Measurements from ENCODE around the gene VPS13D. TPM values are rescaled to one million over a fixed set of nuclear protein-coding genes. Genes with fewer than 3 reads are reported as not detected.

VPS13D gene
- total and polyA plus RNA-seq, 2 experiments from 2014 or later: 10.7 to 34.9 TPM

DNA sequence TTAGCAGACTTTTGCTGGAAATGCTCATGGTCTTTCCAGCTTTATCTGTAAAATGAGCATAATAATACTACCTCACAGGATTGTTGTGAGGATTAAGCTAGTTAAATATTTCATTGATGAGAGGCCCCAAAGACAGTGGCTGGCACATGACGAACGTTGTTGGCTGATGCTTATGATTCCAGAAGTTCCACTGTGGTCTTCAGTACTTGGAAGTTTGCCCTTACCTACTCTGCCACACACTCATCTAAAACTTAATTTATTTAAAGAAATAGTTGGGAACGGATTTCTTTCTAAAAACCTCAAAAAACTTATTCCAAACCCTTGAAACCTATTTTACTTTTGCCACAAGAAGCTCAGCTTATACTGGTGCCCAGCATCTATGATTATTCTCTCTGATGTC, 217.5 kb downstream of the VPS13D start:
- Mint-ChIP-seq H3K4me3 (no peak overlapping the region), H3K27me3 (ENCODE audit: insufficient read depth, low read depth, poor library complexity) (no peaks in the 10 kb centered on the region), H3K4me1 (peaks cover 7% of the 10 kb centered on the region; the same call in 2 of the 3 replicates), H3K27ac (no peak overlapping the region), H3K36me3 (ENCODE audit: low read depth) (peaks cover 3% of the 10 kb centered on the region; the same call in 1 of the 3 replicates), H3K9me3 (no peaks in the 10 kb centered on the region)
- H3K79me2 ChIP-seq (replicated peaks; ENCODE audit: insufficient read depth): no peaks in the 10 kb centered on the region
- H3K4me3 ChIP-seq: no peak overlapping the region
- H3K36me3 ChIP-seq (ENCODE audit: insufficient read depth): no peaks in the 10 kb centered on the region
- no peaks in the 10 kb centered on the region for H4K20me1 ChIP-seq (replicated peaks; ENCODE audit: insufficient read depth)
- no peak overlapping the region for H3K27ac ChIP-seq (ENCODE audit: low read depth)
- DNase-seq (ENCODE audit: low spot score) (no peak), ATAC-seq (no peak)
- H3K9me2 ChIP-seq (ENCODE audit: insufficient read depth): no peaks in the 10 kb centered on the region
- H3F3A ChIP-seq (replicated peaks; ENCODE audit: low read depth): no peaks in the 10 kb centered on the region
- no peak overlapping the region for H2AFZ ChIP-seq
- H3K4me2 ChIP-seq: no peak overlapping the region
- H3K4me1 ChIP-seq (ENCODE audit: insufficient read depth): peaks cover 6% of the 10 kb centered on the region; the same call in 1 of the 2 replicates
- H3K27me3 ChIP-seq (ENCODE audit: insufficient read depth): no peaks in the 10 kb centered on the region
- TF ChIP-seq CREB1 (CRISPR knock-in tag; IDR thresholded peaks at IDR 0.05; ENCODE audit: low read depth) (no peak), STAT1 (IDR thresholded peaks at IDR 0.05; ENCODE audit: unreplicated experiment) (no peak)
- TF ChIP-seq, protein P1, sequence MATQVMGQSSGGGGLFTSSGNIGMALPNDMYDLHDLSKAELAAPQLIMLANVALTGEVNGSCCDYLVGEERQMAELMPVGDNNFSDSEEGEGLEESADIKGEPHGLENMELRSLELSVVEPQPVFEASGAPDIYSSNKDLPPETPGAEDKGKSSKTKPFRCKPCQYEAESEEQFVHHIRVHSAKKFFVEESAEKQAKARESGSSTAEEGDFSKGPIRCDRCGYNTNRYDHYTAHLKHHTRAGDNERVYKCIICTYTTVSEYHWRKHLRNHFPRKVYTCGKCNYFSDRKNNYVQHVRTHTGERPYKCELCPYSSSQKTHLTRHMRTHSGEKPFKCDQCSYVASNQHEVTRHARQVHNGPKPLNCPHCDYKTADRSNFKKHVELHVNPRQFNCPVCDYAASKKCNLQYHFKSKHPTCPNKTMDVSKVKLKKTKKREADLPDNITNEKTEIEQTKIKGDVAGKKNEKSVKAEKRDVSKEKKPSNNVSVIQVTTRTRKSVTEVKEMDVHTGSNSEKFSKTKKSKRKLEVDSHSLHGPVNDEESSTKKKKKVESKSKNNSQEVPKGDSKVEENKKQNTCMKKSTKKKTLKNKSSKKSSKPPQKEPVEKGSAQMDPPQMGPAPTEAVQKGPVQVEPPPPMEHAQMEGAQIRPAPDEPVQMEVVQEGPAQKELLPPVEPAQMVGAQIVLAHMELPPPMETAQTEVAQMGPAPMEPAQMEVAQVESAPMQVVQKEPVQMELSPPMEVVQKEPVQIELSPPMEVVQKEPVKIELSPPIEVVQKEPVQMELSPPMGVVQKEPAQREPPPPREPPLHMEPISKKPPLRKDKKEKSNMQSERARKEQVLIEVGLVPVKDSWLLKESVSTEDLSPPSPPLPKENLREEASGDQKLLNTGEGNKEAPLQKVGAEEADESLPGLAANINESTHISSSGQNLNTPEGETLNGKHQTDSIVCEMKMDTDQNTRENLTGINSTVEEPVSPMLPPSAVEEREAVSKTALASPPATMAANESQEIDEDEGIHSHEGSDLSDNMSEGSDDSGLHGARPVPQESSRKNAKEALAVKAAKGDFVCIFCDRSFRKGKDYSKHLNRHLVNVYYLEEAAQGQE (IDR thresholded peaks at IDR 0.05; ENCODE audit: unreplicated experiment): no peak
- TF ChIP-seq, protein P2, sequence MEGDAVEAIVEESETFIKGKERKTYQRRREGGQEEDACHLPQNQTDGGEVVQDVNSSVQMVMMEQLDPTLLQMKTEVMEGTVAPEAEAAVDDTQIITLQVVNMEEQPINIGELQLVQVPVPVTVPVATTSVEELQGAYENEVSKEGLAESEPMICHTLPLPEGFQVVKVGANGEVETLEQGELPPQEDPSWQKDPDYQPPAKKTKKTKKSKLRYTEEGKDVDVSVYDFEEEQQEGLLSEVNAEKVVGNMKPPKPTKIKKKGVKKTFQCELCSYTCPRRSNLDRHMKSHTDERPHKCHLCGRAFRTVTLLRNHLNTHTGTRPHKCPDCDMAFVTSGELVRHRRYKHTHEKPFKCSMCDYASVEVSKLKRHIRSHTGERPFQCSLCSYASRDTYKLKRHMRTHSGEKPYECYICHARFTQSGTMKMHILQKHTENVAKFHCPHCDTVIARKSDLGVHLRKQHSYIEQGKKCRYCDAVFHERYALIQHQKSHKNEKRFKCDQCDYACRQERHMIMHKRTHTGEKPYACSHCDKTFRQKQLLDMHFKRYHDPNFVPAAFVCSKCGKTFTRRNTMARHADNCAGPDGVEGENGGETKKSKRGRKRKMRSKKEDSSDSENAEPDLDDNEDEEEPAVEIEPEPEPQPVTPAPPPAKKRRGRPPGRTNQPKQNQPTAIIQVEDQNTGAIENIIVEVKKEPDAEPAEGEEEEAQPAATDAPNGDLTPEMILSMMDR (conservative IDR thresholded peaks at IDR 0.05; ENCODE audit: low read depth in 2 of 2): no peak

DNA sequence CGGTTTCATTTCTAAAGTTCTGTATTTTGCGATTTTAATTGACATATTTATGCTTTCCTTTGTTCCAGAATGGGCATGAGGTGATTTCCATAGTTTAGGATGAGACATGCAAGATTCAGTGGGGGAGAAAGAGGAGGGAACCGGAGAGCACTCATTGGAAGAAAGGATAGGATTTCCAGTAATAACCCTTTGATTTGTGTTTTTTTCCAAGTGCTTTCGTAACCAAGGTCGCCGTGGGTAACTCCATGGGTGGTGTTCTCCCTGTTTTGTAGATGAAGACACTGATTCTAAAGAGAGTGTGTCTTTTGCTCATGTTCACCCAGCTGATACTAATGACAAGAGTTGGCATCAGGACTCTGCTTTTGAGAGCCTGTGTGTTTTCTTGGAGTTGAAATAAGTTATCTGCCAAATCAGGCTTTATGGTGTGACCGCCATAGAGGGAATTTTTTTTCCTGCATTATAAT, 218.1 kb downstream of the VPS13D start:
- Histone ChIP-seq H4K20me1 (replicated peaks; ENCODE audit: insufficient read depth) (no peaks in the 10 kb centered on the region), H3K4me3 (no peak overlapping the region), H3K4me1 (ENCODE audit: insufficient read depth) (peaks cover 6% of the 10 kb centered on the region; the same call in 1 of the 2 replicates), H3K27me3 (ENCODE audit: insufficient read depth) (no peaks in the 10 kb centered on the region), H3K79me2 (replicated peaks; ENCODE audit: insufficient read depth) (no peaks in the 10 kb centered on the region), H3K27ac (ENCODE audit: low read depth) (no peak overlapping the region), H3F3A (replicated peaks; ENCODE audit: low read depth) (no peaks in the 10 kb centered on the region), H3K9me2 (ENCODE audit: insufficient read depth) (no peaks in the 10 kb centered on the region), H3K36me3 (ENCODE audit: insufficient read depth) (no peaks in the 10 kb centered on the region), H3K4me2 (no peak overlapping the region), H2AFZ (no peak overlapping the region)
- Mint-ChIP-seq H3K27ac (no peak overlapping the region; the same call in 1 of the 2 replicates), H3K9me3 (no peaks in the 10 kb centered on the region), H3K27me3 (ENCODE audit: insufficient read depth, low read depth, poor library complexity) (no peaks in the 10 kb centered on the region), H3K4me1 (peaks cover 7% of the 10 kb centered on the region; the same call in 2 of the 3 replicates), H3K4me3 (no peak overlapping the region), H3K36me3 (ENCODE audit: low read depth) (peaks cover 3% of the 10 kb centered on the region; the same call in 1 of the 3 replicates)
- no peak for DNase-seq (ENCODE audit: low spot score)
- ATAC-seq: no peak
- TF ChIP-seq, protein P2 (conservative IDR thresholded peaks at IDR 0.05; ENCODE audit: low read depth in 2 of 2): no peak
- TF ChIP-seq ZNF331 (CRISPR knock-in tag; IDR thresholded peaks at IDR 0.05; ENCODE audit: low read depth) (no peak), NANOG (IDR thresholded peaks at IDR 0.05; ENCODE audit: borderline replicate concordance) (no peak)
- TF ChIP-seq, protein P1 (IDR thresholded peaks at IDR 0.05; ENCODE audit: unreplicated experiment): no peak

All from GM23338 (cell line).